ENCODE data around the gene VWA8. TPM values are rescaled to one million over a fixed set of nuclear protein-coding genes. Genes with fewer than 3 reads are reported as not detected.

VWA8 gene
- polyA plus RNA-seq, 1 of the 3 experiments (the other 2 are of a cell fraction) = 5.5 TPM

DNA sequence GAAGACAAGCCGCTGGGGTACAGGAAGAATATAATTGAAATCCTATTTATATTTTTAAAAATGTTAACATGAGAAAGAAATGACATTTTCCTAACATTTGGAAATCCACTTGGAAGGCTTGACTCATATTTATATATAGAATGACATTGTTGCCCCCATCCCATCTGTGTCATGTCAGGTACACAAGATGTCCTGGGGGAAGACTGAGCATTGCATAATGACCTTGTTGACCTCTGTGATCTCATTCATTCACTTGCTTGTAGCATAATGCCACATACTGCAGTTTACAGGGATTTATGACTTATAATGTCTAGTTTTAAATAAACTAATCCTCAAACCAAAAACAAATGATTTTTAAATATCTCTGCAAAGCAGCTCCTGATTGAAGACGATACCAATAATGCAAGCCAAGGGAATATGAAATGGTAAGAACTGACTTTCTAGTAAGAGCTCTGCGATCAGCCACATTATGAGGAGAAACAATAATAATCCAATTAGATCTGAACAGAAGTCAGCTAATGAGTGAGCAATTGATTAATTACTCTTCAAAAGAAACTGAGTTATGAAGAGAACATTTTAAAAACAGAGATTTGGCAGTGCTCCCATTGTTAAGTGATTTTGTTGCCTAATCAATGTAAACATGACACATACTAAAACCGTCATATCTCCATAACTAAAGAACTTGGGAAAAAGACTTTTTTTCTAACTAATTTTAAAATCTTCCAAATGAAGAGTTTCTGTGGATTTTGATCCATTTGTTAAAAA is 21.2 kb upstream of the VWA8 start (continued):
- TF ChIP-seq FOSL2 (IDR thresholded peaks at IDR 0.05; ENCODE audit: borderline replicate concordance, low read depth) (no peak), YY1 (IDR thresholded peaks at IDR 0.05; ENCODE audit: low read depth) (no peak), RFX5 (IDR thresholded peaks at IDR 0.05; ENCODE audit: low read length) (no peak)

DNA sequence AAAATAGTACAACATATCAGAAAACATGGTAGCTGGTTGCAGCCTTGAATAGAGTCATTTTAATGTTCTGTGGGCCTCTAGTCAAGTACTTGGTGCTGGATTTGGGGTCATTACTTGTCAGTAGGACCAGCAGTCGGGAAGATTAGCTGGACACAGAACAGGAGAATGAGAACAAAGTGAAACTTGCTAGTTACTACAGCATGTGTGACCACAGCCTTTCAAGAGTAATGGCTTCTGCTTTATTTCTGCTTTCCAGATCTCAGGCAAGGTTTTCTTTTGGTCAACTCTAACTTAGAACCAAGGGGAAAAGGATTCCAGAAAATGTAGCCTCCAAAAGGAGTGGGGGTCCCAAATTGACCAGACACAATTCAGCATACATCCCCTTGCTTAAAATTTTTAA is 17.1 kb upstream of the VWA8 start:
- Histone ChIP-seq H3K9me2 (no peaks in the 10 kb centered on the region), H3K79me2 (ENCODE audit: insufficient read depth) (no peaks in the 10 kb centered on the region), H3K9me3 (no peaks in the 10 kb centered on the region), H3K9ac (no peak overlapping the region), H3K4me3 (ENCODE audit: low read depth in 2 of 2, low read length in 1 of 2) (no peak overlapping the region), H3K36me3 (replicated peaks in 1 of 2; ENCODE audit: control insufficient read depth in 1 of 2, insufficient read depth in 2 of 2, low read length in 1 of 2) (no peaks in the 10 kb centered on the region), H2AFZ (ENCODE audit: low read depth) (no peak overlapping the region), H3K4me1 (ENCODE audit: control insufficient read depth in 1 of 2, insufficient read depth in 2 of 2, low read depth in 1 of 2, low read length in 1 of 2) (no peaks in the 10 kb centered on the region), H3K4me2 (no peak overlapping the region), H4K20me1 (ENCODE audit: insufficient read depth) (no peaks in the 10 kb centered on the region), H3F3A (replicated peaks; ENCODE audit: insufficient read depth) (no peaks in the 10 kb centered on the region), H3K27me3 (ENCODE audit: insufficient read depth) (no peaks in the 10 kb centered on the region), H3K27ac (ENCODE audit: low read depth in 2 of 2, low read length in 1 of 2) (no peak overlapping the region)
- POLR2A ChIA-PET = no interaction called here
- 46% methylated on average over 1 of the region's 1 CpG for WGBS (ENCODE audit: low lambda C conversion rate)
- TF ChIP-seq CHD2 (IDR thresholded peaks at IDR 0.05; ENCODE audit: low read length, partially characterized antibody) (no peak), TEAD4 (IDR thresholded peaks at IDR 0.05; ENCODE audit: borderline replicate concordance, insufficient read depth) (no peak), EP300 (IDR thresholded peaks at IDR 0.05; ENCODE audit: borderline replicate concordance in 1 of 2, low read depth in 1 of 2, low read length in 1 of 2) (no peak), RCOR1 (IDR thresholded peaks at IDR 0.05; ENCODE audit: low read length) (no peak), GATA2 (CRISPR knock-in tag; IDR thresholded peaks at IDR 0.05) (no peak)
- CTCF ChIA-PET = interaction anchor here (0.8 to 1.1 kb wide), 2 partner anchors 13 kb away, joined by 3 read pairs; no protein-coding TSS in a partner anchor
- DNase-seq = no peak

DNA sequence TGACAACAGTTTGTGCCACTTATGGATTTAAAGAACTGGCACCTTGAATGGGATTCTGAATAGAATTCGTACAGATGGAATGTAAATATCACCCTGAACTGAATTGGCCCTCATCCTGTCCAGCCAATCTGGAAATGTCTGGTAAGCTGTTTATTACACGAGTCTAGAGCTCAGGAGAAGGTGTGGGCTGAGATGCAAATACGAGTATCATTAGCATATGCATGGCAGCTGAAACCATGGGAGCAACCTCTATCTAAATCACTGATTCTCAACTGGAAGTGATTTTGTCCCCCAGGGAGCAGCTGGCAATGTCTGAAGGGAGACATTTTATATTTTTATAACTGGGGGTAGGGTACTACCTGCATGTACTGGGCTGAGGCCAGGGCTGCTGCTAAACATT is 15.6 kb upstream of the VWA8 start:
- Histone ChIP-seq H3K9me3 (no peaks in the 10 kb centered on the region), H3K79me2 (ENCODE audit: insufficient read depth) (no peaks in the 10 kb centered on the region), H3K4me1 (ENCODE audit: control insufficient read depth in 1 of 2, insufficient read depth in 2 of 2, low read depth in 1 of 2, low read length in 1 of 2) (no peaks in the 10 kb centered on the region), H2AFZ (ENCODE audit: low read depth) (no peak overlapping the region), H3K27ac (ENCODE audit: low read depth in 2 of 2, low read length in 1 of 2) (no peak overlapping the region), H3F3A (replicated peaks; ENCODE audit: insufficient read depth) (no peaks in the 10 kb centered on the region), H3K27me3 (ENCODE audit: insufficient read depth) (no peaks in the 10 kb centered on the region), H3K4me3 (ENCODE audit: low read depth in 2 of 2, low read length in 1 of 2) (no peak overlapping the region), H3K36me3 (replicated peaks in 1 of 2; ENCODE audit: control insufficient read depth in 1 of 2, insufficient read depth in 2 of 2, low read length in 1 of 2) (no peaks in the 10 kb centered on the region), H3K9ac (no peak overlapping the region), H3K4me2 (no peak overlapping the region), H3K9me2 (no peaks in the 10 kb centered on the region), H4K20me1 (ENCODE audit: insufficient read depth) (no peaks in the 10 kb centered on the region)
- CTCF ChIA-PET = no interaction called here
- no peak for DNase-seq
- POLR2A ChIA-PET = no interaction called here
- WGBS (ENCODE audit: low lambda C conversion rate) = 74% methylated on average over 3 of the region's 3 CpGs
- TF ChIP-seq MXI1 (IDR thresholded peaks at IDR 0.05; ENCODE audit: low read depth, low read length) (no peak), TCF12 (IDR thresholded peaks at IDR 0.05) (no peak), EP300 (IDR thresholded peaks at IDR 0.05; ENCODE audit: borderline replicate concordance in 1 of 2, low read depth in 1 of 2, low read length in 1 of 2) (no peak), TAF1 (IDR thresholded peaks at IDR 0.05; ENCODE audit: borderline replicate concordance, low read depth, low read length) (no peak), GABPA (IDR thresholded peaks at IDR 0.05; ENCODE audit: low read depth) (no peak), SIN3A (IDR thresholded peaks at IDR 0.05; ENCODE audit: borderline replicate concordance, low read depth, low read length) (no peak), RXRA (IDR thresholded peaks at IDR 0.05; ENCODE audit: borderline replicate concordance, low read depth) (no peak), RAD21 (IDR thresholded peaks at IDR 0.05; ENCODE audit: low read length) (no peak), RFX5 (IDR thresholded peaks at IDR 0.05; ENCODE audit: low read length) (no peak), NFIC (IDR thresholded peaks at IDR 0.05; ENCODE audit: borderline replicate concordance) (no peak), EZH2phosphoT487 (IDR thresholded peaks at IDR 0.05; ENCODE audit: borderline replicate concordance, low read depth) (no peak), FOXJ3 (CRISPR knock-in tag; IDR thresholded peaks at IDR 0.05) (no peak)
- TF ChIP-seq, protein P1, sequence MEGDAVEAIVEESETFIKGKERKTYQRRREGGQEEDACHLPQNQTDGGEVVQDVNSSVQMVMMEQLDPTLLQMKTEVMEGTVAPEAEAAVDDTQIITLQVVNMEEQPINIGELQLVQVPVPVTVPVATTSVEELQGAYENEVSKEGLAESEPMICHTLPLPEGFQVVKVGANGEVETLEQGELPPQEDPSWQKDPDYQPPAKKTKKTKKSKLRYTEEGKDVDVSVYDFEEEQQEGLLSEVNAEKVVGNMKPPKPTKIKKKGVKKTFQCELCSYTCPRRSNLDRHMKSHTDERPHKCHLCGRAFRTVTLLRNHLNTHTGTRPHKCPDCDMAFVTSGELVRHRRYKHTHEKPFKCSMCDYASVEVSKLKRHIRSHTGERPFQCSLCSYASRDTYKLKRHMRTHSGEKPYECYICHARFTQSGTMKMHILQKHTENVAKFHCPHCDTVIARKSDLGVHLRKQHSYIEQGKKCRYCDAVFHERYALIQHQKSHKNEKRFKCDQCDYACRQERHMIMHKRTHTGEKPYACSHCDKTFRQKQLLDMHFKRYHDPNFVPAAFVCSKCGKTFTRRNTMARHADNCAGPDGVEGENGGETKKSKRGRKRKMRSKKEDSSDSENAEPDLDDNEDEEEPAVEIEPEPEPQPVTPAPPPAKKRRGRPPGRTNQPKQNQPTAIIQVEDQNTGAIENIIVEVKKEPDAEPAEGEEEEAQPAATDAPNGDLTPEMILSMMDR (IDR thresholded peaks at IDR 0.05) = no peak
- TF ChIP-seq, protein P2, sequence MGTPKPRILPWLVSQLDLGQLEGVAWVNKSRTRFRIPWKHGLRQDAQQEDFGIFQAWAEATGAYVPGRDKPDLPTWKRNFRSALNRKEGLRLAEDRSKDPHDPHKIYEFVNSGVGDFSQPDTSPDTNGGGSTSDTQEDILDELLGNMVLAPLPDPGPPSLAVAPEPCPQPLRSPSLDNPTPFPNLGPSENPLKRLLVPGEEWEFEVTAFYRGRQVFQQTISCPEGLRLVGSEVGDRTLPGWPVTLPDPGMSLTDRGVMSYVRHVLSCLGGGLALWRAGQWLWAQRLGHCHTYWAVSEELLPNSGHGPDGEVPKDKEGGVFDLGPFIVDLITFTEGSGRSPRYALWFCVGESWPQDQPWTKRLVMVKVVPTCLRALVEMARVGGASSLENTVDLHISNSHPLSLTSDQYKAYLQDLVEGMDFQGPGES (IDR thresholded peaks at IDR 0.05; ENCODE audit: low read depth, low read length) = no peak
- TF ChIP-seq, protein P3, sequence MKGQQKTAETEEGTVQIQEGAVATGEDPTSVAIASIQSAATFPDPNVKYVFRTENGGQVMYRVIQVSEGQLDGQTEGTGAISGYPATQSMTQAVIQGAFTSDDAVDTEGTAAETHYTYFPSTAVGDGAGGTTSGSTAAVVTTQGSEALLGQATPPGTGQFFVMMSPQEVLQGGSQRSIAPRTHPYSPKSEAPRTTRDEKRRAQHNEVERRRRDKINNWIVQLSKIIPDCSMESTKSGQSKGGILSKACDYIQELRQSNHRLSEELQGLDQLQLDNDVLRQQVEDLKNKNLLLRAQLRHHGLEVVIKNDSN (IDR thresholded peaks at IDR 0.05; ENCODE audit: borderline replicate concordance, low read depth) = no peak
- TF ChIP-seq, protein P4, sequence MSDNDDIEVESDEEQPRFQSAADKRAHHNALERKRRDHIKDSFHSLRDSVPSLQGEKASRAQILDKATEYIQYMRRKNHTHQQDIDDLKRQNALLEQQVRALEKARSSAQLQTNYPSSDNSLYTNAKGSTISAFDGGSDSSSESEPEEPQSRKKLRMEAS (IDR thresholded peaks at IDR 0.05; ENCODE audit: low read depth) = no peak
